GM21737 (cell line): Measurements from ENCODE around the gene PLEKHM1.
"Not testable (repeated sequence)": the region's sequence is repeated elsewhere in the genome, so short reads cannot be mapped to it uniquely, and the experiment has no call there.

ENCODE experiments used
- ATAC-seq: cut with Tn5 transposase; IDR thresholded peaks from one replicate; pipeline ENCODE4 v1.9.1; 2021; ENCODE audit warnings: mild to moderate bottlenecking, moderate library complexity; ENCODE audit not compliant: unreplicated experiment

The PLEKHM1 gene

GRCh38 chr17:45461524-45462327, 28.8 kb downstream of the PLEKHM1 start:
- peak; percentile 86 for ATAC-seq

- ATAC-seq: not testable (repeated sequence)
These were observed 30.1 kb downstream of the PLEKHM1 start for GRCh38 chr17:45460422-45460821.

- not testable (repeated sequence) for ATAC-seq
These were observed 36.2 kb downstream of the PLEKHM1 start for GRCh38 chr17:45454341-45454740.

- ATAC-seq: not testable (repeated sequence)
These were observed 36.8 kb downstream of the PLEKHM1 start for GRCh38 chr17:45453731-45454130.

GRCh38 chr17:45453225-45453534, 37.3 kb downstream of the PLEKHM1 start:
- not testable (repeated sequence) for ATAC-seq

- not testable (repeated sequence) for ATAC-seq
These were observed 37.9 kb downstream of the PLEKHM1 start for GRCh38 chr17:45452329-45453224.

- ATAC-seq: not testable (repeated sequence)
These were observed 38.9 kb downstream of the PLEKHM1 start for GRCh38 chr17:45451660-45452059.

- no peak for ATAC-seq
These were observed 39.4 kb downstream of the PLEKHM1 start for GRCh38 chr17:45451131-45451530.

GRCh38 chr17:45449708-45450329, 40.7 kb downstream of the PLEKHM1 start:
- not testable (repeated sequence) for ATAC-seq

GRCh38 chr17:45449260-45449659, 41.3 kb downstream of the PLEKHM1 start:
- ATAC-seq: not testable (repeated sequence)

GRCh38 chr17:45448483-45448882, 42.0 kb downstream of the PLEKHM1 start:
- not testable (repeated sequence) for ATAC-seq

GRCh38 chr17:45448066-45448465, 42.5 kb downstream of the PLEKHM1 start:
- ATAC-seq: not testable (repeated sequence)

- not testable (repeated sequence) for ATAC-seq
These were observed 42.9 kb downstream of the PLEKHM1 start for GRCh38 chr17:45447650-45448049.

- ATAC-seq: not testable (repeated sequence)
These were observed 43.5 kb downstream of the PLEKHM1 start for GRCh38 chr17:45446872-45447625.

- ATAC-seq: not testable (repeated sequence)
These were observed 44.4 kb downstream of the PLEKHM1 start for GRCh38 chr17:45445901-45446743.

GRCh38 chr17:45444856-45445820, 45.4 kb downstream of the PLEKHM1 start:
- not testable (repeated sequence) for ATAC-seq

- ATAC-seq: not testable (repeated sequence)
These were observed 46.2 kb downstream of the PLEKHM1 start for GRCh38 chr17:45444301-45444700.
